Muscle of arm (tissue), 12 donors: ENCODE results near the gene GLOD5. TPM values are rescaled to one million over a fixed set of nuclear protein-coding genes. Genes with fewer than 3 reads are reported as not detected.

ENCODE experiments used
- DNase-seq: peaks from one replicate; pipeline ENCODE4 v3.0.0-alpha.2; 2013
- polyA plus RNA-seq, 12 donors: library from polyadenylated mRNA; unstranded; fragments of 120-200 nt; gene quantifications; one replicate each; pipeline ENCODE4 v1.2.1, GENCODE V29; 2013; ENCODE audit not compliant: insufficient read length in 12 of 12

Gene GLOD5
- polyA plus RNA-seq, 12 donors, result 0.29 TPM; not detected in 11

- DNase-seq, result no peak
These were observed 7.8 kb upstream of the GLOD5 start for GRCh38 chrX:48753708-48754228.

GRCh38 chrX:48754238-48754637, 7.3 kb upstream of the GLOD5 start:
- DNase-seq, result no peak

GRCh38 chrX:48769230-48769629, 7.7 kb downstream of the GLOD5 start:
- no peak for DNase-seq

- no peak for DNase-seq
These were observed 8.7 kb downstream of the GLOD5 start for GRCh38 chrX:48770296-48770695.

- DNase-seq, result no peak
These were observed 11.1 kb downstream of the GLOD5 start for GRCh38 chrX:48772602-48773001.

DNA sequence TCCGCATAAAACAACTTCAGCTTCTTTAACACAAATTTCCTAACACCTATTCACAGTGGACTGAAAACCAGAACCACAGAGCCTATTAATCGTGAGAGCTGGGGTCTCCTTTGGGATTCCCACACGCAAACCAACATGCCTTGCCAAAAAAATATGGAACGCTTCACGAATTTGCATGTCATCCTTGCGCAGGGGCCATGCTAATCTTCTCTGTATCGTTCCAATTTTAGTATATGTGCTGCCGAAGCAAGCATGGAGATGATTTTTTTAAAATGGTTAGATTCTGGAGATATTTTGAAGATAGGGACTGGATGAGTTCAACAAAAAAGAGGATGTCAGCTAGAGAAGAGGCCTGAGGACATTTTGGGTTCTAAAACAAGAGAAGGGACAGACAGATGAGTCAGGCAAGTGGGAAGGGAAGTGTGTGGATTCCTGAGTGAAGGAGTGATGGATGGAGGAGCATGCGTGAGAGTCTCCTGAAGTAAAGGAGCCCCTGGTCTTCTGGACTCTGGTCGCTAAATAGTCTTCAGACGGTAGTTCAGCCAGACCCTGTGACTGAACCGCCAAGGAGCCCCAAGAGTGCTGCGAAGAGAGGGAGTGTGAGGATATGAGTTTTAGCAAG, 15.4 kb downstream of the GLOD5 start:
- DNase-seq, result no peak

DNA sequence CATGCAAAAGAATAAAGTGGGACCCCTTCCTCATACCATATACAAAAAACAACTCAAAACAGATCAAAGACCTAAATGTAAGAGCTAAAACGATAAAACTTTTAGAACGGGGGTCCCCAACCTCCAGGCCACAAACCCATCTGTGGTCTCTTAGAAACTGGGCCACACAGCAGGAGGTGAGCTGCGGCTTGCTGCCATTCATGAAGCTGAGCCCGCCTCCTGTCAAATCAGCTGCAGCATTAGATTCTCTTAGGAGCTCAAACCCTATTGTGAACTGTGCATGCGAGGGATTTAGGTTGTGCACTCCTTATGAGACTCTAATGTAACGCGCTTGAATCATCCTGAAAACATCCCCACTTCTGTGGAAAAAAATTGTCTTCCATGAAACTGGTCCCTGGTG, 17.9 kb downstream of the GLOD5 start:
- no peak for DNase-seq

GRCh38 chrX:48781705-48782104, 20.2 kb downstream of the GLOD5 start:
- DNase-seq, result no peak

DNA sequence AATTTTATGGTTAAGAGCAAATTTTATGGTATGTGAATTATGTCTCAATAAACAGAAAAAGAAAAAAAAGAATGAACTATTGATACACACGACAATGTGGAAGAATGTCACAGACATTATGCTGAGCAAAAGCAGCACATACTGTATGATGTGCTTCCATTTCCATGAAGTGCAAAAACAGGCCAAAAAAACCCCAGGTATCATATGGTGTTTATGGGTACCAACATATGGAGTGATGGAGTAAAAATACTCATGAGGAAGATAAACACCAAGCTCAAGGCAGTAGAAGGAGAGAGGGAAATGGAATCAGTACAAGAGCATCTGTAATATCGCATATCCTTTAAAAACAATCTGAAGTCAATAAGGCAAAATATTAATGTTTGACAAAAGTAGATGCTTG, 20.7 kb downstream of the GLOD5 start:
- DNase-seq, result no peak

DNA sequence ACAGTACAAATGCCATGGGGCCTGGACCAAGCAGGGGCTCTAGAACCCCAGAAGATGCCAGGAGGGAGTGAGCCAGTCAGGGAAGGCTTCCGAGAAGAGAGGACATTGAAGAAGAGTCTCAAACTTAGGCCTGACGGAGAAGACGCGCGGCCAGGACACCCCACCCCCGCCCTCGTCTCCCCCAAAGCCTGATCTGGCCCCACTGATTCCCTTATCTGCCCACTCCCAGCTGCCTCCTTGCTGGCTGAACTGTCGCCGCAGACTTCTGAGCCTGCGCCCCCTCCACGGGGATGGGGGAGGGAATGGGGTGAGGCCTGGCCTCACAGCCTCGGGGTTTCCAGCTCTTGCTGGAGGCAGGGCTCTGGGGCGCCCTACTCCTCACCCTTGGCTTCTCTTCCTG, 21.2 kb downstream of the GLOD5 start:
- no peak for DNase-seq

- no peak for DNase-seq
These were observed 23.2 kb downstream of the GLOD5 start for GRCh38 chrX:48784726-48785125.

DNA sequence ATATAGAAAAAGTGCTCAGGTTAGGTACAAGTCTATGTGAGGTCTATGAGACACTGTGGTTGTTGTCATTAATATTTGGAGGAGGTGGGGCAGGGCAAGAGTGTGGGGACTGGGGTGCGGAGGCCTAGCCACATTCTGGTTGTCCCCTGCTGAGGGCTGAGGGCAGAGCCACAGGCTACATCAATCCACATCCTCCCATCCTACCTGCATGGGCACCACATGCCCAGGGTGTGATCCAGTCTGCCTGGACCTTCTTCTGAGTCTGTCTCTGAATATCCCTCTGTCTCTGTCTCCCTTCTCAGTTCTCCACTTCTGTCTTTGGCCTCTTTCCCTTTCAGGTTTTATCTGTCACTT, 23.6 kb downstream of the GLOD5 start:
- no peak for DNase-seq

GRCh38 chrX:48785540-48786214, 24.1 kb downstream of the GLOD5 start:
- DNase-seq, result no peak

DNA sequence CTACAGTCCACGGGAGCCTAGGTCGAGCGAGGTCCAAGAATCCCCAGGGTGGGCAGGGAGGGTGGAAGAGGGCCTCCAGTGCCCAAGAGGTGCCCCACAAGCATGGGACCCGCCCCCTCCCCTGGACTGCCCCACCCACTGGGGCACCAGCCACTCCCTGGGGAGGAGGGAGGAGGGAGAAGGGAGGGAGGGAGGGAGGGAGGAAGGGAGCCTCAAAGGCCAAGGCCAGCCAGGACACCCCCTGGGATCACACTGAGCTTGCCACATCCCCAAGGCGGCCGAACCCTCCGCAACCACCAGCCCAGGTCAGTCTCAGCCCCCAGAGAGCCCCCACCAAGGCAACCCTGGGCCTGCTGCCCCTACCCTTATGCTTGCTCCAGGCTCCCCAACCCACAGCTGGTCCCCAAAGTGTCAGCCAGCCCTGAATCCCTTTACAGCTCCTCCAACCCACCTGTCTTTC, 24.8 kb downstream of the GLOD5 start, which contains the start of gene GATA1:
Gene GATA1 (plus strand): TSS at position 250 of the 460 bp plus-strand sequence. CDS start 4,520 bp downstream, outside the sequence.
- DNase-seq, result no peak

GRCh38 chrX:48786825-48787504, 25.4 kb downstream of the GLOD5 start:
- no peak for DNase-seq

DNA sequence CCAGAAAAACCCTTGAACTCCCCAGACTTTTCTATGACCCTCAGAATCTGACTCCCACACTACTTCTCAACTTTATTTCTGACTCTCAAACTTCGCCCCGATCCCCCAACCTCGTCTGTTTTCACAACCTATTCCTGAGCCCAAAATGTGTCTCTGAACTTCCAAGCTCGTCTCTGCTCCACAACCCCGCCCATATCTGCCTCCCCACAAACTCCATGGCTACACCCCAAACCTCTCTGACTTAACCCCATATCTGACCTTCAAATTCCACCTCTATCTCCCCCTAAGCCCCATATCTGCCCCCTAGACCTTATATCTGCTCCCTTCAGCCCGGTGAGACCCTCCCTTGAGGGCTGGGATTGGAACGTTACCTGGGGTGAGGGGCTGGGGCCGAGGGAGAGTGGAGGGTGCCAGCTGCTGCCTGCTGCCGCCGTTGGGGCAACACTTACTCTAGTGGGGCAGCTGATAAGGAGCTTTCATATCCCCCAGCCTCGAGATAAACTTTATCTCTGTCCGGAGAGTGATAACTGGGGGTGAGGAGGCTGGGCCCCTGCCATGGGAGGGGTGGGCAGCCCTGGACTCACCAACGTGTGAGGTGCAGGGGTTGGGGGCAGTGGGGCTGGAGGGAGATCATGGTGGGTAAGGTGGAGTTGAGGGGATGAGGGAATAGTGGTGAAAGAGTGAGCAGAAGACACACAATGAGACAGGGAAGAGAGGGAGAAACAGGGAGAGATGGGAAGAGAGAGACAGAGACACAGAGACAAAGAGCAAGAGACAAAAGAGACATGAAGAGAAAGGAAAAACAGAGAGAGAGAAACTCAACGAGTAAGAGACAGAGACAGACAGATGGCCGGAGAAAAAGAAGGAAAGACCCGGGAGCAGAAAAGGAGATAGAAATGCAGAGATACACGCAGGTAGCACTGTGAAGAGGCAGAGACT, 26.2 kb downstream of the GLOD5 start:
- no peak for DNase-seq

DNA sequence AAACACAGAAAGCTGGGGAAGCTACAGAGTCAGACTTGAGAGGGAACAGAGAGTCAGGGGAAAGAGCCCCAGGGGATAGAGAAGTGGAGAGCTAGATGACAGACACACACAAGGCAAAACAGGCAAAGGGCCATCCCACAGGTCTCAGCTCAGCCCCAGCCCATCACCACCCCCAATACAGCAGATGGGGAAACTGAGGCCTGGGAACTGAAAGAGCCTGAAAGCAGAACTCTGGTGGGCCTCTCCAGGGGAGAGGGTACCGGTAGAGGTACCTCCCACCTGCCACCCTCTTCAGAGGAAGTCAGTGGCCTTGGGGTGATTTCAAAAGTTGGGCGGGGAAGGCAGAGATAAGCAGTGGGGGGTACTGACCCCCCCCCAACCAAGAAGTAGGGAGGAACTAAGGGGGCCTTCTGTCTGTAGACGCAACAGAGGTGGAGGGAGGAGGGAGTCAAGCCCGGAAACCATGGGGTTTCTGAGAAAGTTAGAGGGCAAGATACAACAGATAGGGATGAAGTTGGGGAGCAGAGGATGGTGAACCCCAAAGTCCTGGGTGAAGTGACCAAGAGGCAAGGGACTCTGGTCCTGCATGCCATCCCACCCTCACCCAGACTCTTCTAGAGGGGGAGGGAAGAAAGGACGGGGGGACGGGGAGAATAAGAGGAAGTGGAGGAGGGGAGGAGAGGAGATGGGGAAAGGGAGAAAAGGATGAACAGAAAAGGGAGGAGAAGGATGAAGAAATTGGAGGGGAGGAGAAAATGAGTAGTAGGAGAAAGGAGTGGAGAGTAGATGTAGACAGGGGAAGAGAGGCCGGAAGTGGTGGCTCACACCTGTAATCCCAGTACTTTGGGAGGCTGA, 28.0 kb downstream of the GLOD5 start:
- DNase-seq, result no peak

GRCh38 chrX:48790477-48790876, 28.9 kb downstream of the GLOD5 start:
- DNase-seq, result no peak

DNA sequence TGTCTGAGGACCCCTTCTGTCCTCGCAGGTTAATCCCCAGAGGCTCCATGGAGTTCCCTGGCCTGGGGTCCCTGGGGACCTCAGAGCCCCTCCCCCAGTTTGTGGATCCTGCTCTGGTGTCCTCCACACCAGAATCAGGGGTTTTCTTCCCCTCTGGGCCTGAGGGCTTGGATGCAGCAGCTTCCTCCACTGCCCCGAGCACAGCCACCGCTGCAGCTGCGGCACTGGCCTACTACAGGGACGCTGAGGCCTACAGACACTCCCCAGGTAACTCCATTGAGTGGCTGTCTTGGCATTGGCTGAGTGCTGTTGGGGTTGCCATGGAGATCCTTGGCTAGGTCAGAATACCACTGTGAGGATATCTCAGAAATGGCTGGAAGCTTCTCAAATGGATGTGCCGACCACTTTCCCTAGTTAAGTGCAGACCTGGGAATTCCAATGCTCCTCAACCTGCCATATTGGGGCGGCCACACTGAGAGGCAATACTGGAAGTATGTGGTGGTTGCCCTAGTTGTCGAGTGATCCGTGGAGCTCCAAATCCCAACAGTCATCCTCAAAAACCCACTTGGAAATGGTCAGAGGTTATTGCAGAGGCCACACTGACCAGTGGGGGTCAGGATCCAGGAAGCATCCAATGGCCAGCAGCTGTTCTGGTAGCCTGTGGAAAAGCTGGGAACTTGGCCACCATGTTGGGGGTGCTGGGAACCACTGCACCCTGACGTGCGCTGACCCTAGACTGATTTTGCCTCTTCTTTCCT, 29.7 kb downstream of the GLOD5 start:
- DNase-seq, result no peak

GRCh38 chrX:48792219-48792618, 30.7 kb downstream of the GLOD5 start:
- DNase-seq, result no peak
